NCI-H526 (cell line): ENCODE data around the gene DDX18.

Source experiments
- DNase-seq, 2 experiments: peaks; one replicate each; lab custom pipeline; 2025; lab: John Stamatoyannopoulos, UW

DDX18 gene

GRCh38 chr2:117834992-117835391, 20.5 kb downstream of the DDX18 start:
- DNase-seq: no peak

- DNase-seq: peak; percentile 27 to 84
Observed at GRCh38 chr2:117835990-117836760, 21.7 kb downstream of the DDX18 start.

- no peak for DNase-seq
Observed at GRCh38 chr2:117845304-117845703, 30.8 kb downstream of the DDX18 start.

- no peak for DNase-seq
Observed at GRCh38 chr2:117850015-117850414, 35.5 kb downstream of the DDX18 start.

GRCh38 chr2:117850461-117850860, 36.0 kb downstream of the DDX18 start:
- DNase-seq: no peak

GRCh38 chr2:117851969-117852368, 37.5 kb downstream of the DDX18 start:
- no peak for DNase-seq

GRCh38 chr2:117853316-117853715, 38.8 kb downstream of the DDX18 start:
- no peak for DNase-seq

- no peak for DNase-seq
Observed at GRCh38 chr2:117853873-117854272, 39.4 kb downstream of the DDX18 start.

GRCh38 chr2:117854610-117855009, 40.1 kb downstream of the DDX18 start:
- no peak for DNase-seq

GRCh38 chr2:117855886-117856285, 41.4 kb downstream of the DDX18 start:
- no peak for DNase-seq

GRCh38 chr2:117856415-117857210, 42.1 kb downstream of the DDX18 start:
- DNase-seq: no peak

GRCh38 chr2:117858336-117858735, 43.8 kb downstream of the DDX18 start:
- DNase-seq: no peak

GRCh38 chr2:117858892-117859531, 44.5 kb downstream of the DDX18 start:
- DNase-seq: no peak

- no peak for DNase-seq
Observed at GRCh38 chr2:117859532-117859911, 45.0 kb downstream of the DDX18 start.

- peak in 1 of 2 experiments; percentile 45 for DNase-seq
Observed at GRCh38 chr2:117859924-117860647, 45.6 kb downstream of the DDX18 start.

GRCh38 chr2:117862459-117862858, 48.0 kb downstream of the DDX18 start:
- no peak for DNase-seq

- DNase-seq: no peak
Observed at GRCh38 chr2:117875786-117876185, 61.3 kb downstream of the DDX18 start.

- DNase-seq: no peak
Observed at GRCh38 chr2:117879003-117879402, 64.5 kb downstream of the DDX18 start.
